IMR-90 (cell line): Measurements from ENCODE around the gene CD274. TPM values are rescaled to one million over a fixed set of nuclear protein-coding genes. Genes with fewer than 3 reads are reported as not detected.

ENCODE experiments used
- ATAC-seq: fragments of 200-7000 bp; cut with Tn5 transposase; 2 replicates; pipeline ENCODE4 v1.9.1; 2020; ENCODE audit warnings: low read depth, mild to moderate bottlenecking, moderate library complexity
- BruUV-seq: library from RNA; stranded (reverse); fragments of 400-500 nt; replicated peaks from 2 replicates; lab custom pipeline; 2021; lab: Mats Ljungman, UMichigan
- CTCF ChIA-PET: fragments of 300-600 bp; formaldehyde crosslinking; extraction: SDS; loops from one replicate; lab custom pipeline; 2021; ENCODE audit warnings: antibody characterized with exemption; lab: Yijun Ruan, JAX
- POLR2A ChIA-PET: fragments of 300-600 bp; sonication (Branson Sonifier 250); formaldehyde crosslinking; loops from one replicate; lab custom pipeline; 2022; ENCODE audit warnings: antibody characterized with exemption; ENCODE audit not compliant: unreplicated experiment; lab: Charles Lee
- DNase-seq: peaks from one replicate; pipeline ENCODE4 v3.0.0; 2013
- H2AFZ ChIP-seq: replicated peaks from 2 replicates; pipeline ENCODE3; 2013; ENCODE audit warnings: low read length, mild to moderate bottlenecking; ENCODE audit not compliant: poor library complexity
- H2AK5ac ChIP-seq: 2 replicates; pipeline ENCODE4 v1.6.1; 2013; ENCODE audit warnings: low read depth, low read length, inconsistent platforms
- H2AK9ac ChIP-seq: replicated peaks from 2 replicates; pipeline ENCODE3; 2013; ENCODE audit warnings: mild to moderate bottlenecking, low read depth, low read length, moderate library complexity; ENCODE audit not compliant: poor library complexity
- H2BK120ac ChIP-seq: 2 replicates; pipeline ENCODE4 v1.6.1; 2013; ENCODE audit warnings: low read depth, low read length, inconsistent platforms
- H2BK15ac ChIP-seq: 3 replicates; pipeline ENCODE4 v1.6.1; 2013; ENCODE audit warnings: low read depth, low read length, inconsistent platforms
- H2BK20ac ChIP-seq: 2 replicates; pipeline ENCODE4 v1.6.1; 2013; ENCODE audit warnings: low read depth, mild to moderate bottlenecking, inconsistent platforms, low read length, moderate library complexity
- H2BK5ac ChIP-seq: 2 replicates; pipeline ENCODE4 v1.6.1; 2013; ENCODE audit warnings: mild to moderate bottlenecking, low read depth, low read length, inconsistent platforms; ENCODE audit not compliant: poor library complexity, severe bottlenecking
- H3K14ac ChIP-seq: replicated peaks from 2 replicates; pipeline ENCODE4 v1.6.1; 2013; ENCODE audit warnings: low read depth, low read length, inconsistent platforms
- H3K18ac ChIP-seq: 2 replicates; pipeline ENCODE4 v1.6.1; 2013; ENCODE audit warnings: low read depth, low read length, control low read depth
- H3K23ac ChIP-seq: 2 replicates; pipeline ENCODE4 v1.6.1; 2013; ENCODE audit warnings: low read depth, low read length, inconsistent platforms
- H3K27ac ChIP-seq: 2 replicates; pipeline ENCODE4 v1.5.1; 2013; ENCODE audit warnings: mild to moderate bottlenecking, control low read depth, low read length; ENCODE audit not compliant: insufficient read depth
- H3K27me3 ChIP-seq: 2 replicates; pipeline ENCODE4 v1.6.1; 2013; ENCODE audit warnings: low read length; ENCODE audit not compliant: control insufficient read depth, insufficient read depth
- H3K36me3 ChIP-seq: 2 replicates; pipeline ENCODE4 v1.6.1; 2013; ENCODE audit warnings: low read length, mixed read lengths; ENCODE audit not compliant: control insufficient read depth, insufficient read depth
- H3K4ac ChIP-seq: 2 replicates; pipeline ENCODE4 v1.6.1; 2013; ENCODE audit warnings: low read depth, low read length, inconsistent platforms
- H3K4me1 ChIP-seq: 2 replicates; pipeline ENCODE4 v1.6.1; 2013; ENCODE audit warnings: low read length, mixed read lengths; ENCODE audit not compliant: control insufficient read depth, insufficient read depth
- H3K4me2 ChIP-seq: 2 replicates; pipeline ENCODE4 v1.6.1; 2013; ENCODE audit warnings: low read depth, mild to moderate bottlenecking, control low read depth, low read length, moderate library complexity
- H3K4me3 ChIP-seq: 2 replicates; pipeline ENCODE4 v1.5.1; 2013; ENCODE audit warnings: low read depth, mild to moderate bottlenecking, control low read depth, low read length, moderate library complexity; ENCODE audit not compliant: insufficient read depth
- H3K56ac ChIP-seq: 2 replicates; pipeline ENCODE4 v1.6.1; 2013; ENCODE audit warnings: low read length, inconsistent platforms; ENCODE audit not compliant: insufficient read depth; ENCODE audit errors: extremely low read depth
- H3K79me1 ChIP-seq, 2 experiments: 2 replicates each; pipeline ENCODE4 v1.6.1; 2013; ENCODE audit warnings: low read length in 2 of 2, inconsistent platforms in 1 of 2, low read depth in 1 of 2
- H3K9ac ChIP-seq: 2 replicates; pipeline ENCODE4 v1.6.1; 2013; ENCODE audit warnings: low read depth, low read length, control low read depth
- H3K9me1 ChIP-seq: 2 replicates; pipeline ENCODE4 v1.6.1; 2013; ENCODE audit warnings: low read length, inconsistent platforms; ENCODE audit not compliant: insufficient read depth
- H3K9me3 ChIP-seq: 2 replicates; pipeline ENCODE4 v1.6.1; 2013; ENCODE audit warnings: low read length; ENCODE audit not compliant: control insufficient read depth, insufficient read depth
- H4K20me1 ChIP-seq: 2 replicates; pipeline ENCODE4 v1.6.1; 2013; ENCODE audit warnings: low read length, inconsistent platforms; ENCODE audit not compliant: insufficient read depth
- H4K5ac ChIP-seq: 2 replicates; pipeline ENCODE4 v1.6.1; 2013; ENCODE audit warnings: mild to moderate bottlenecking, low read depth, low read length, control low read depth
- H4K8ac ChIP-seq, 2 experiments: 2 replicates each; pipeline ENCODE4 v1.6.1; 2013; ENCODE audit warnings: low read depth in 2 of 2, low read length in 2 of 2, control low read depth in 1 of 2, inconsistent platforms in 1 of 2
- H4K91ac ChIP-seq: 2 replicates; pipeline ENCODE4 v1.6.1; 2013; ENCODE audit warnings: low read depth, low read length, inconsistent platforms; ENCODE audit not compliant: insufficient read depth
- CEBPB ChIP-seq: IDR thresholded peaks from 2 replicates; pipeline ENCODE4 v1.6.1; 2012; ENCODE audit warnings: low read depth, low read length, improper control_type of control experiment
- CHD1 ChIP-seq: IDR thresholded peaks from 2 replicates; pipeline ENCODE4 v1.6.1; 2012; ENCODE audit warnings: low read depth, low read length, improper control_type of control experiment
- FOS ChIP-seq: fragments of 150-350 bp; IDR thresholded peaks from 2 replicates; pipeline ENCODE4 v1.6.1; 2016; ENCODE audit warnings: low read depth, low read length
- MAFK ChIP-seq: IDR thresholded peaks from 2 replicates; pipeline ENCODE4 v1.6.1; 2012; ENCODE audit warnings: low read depth, low read length, improper control_type of control experiment
- MAZ ChIP-seq: IDR thresholded peaks from 2 replicates; pipeline ENCODE4 v1.6.1; 2012; ENCODE audit warnings: low read depth, mild to moderate bottlenecking, low read length, improper control_type of control experiment, moderate library complexity, borderline replicate concordance
- NFE2L2 ChIP-seq: fragments of 150-350 bp; IDR thresholded peaks from 2 replicates; pipeline ENCODE4 v1.6.1; 2016; ENCODE audit warnings: low read depth, mild to moderate bottlenecking, low read length
- POLR2A ChIP-seq: IDR thresholded peaks from 2 replicates; pipeline ENCODE4 v1.6.1; 2012; ENCODE audit warnings: mild to moderate bottlenecking, low read depth, low read length
- RAD21 ChIP-seq: IDR thresholded peaks from 2 replicates; pipeline ENCODE4 v1.6.1; 2012; ENCODE audit warnings: low read length, improper control_type of control experiment
- RCOR1 ChIP-seq: IDR thresholded peaks from 2 replicates; pipeline ENCODE4 v1.6.1; 2012; ENCODE audit warnings: mild to moderate bottlenecking, low read length, improper control_type of control experiment; ENCODE audit not compliant: insufficient replicate concordance
- RFX5 ChIP-seq: IDR thresholded peaks from 2 replicates; pipeline ENCODE4 v1.8.0; 2012; ENCODE audit warnings: low read depth, mild to moderate bottlenecking, low read length, moderate library complexity
- SMC3 ChIP-seq: fragments of 150-350 bp; IDR thresholded peaks from 2 replicates; pipeline ENCODE4 v1.6.1; 2016; ENCODE audit warnings: low read depth, mild to moderate bottlenecking, antibody characterized with exemption, low read length, moderate library complexity
- WGBS, 2 experiments: methylation state at CpG; one replicate each; pipeline versions ENCODE4 v1.1.5 to v1.1.7; 2013; ENCODE audit warnings: missing lambda C conversion rate in 2 of 2; ENCODE audit not compliant: insufficient read length in 1 of 2; ENCODE audit errors: extremely low coverage in 2 of 2; 5-methylcytosine and 5-hydroxymethylcytosine counted together
- dilution Hi-C: fragments of 300-500 bp; cut with HindIII; formaldehyde crosslinking; loops from one replicate; pipeline ENCODE4 v1.14.3; 2018; ENCODE audit warnings: low sequenced_read_pairs; ENCODE audit not compliant: unreplicated experiment
- in situ Hi-C: fragments of 300-500 bp; cut with MboI; formaldehyde crosslinking; loops from 3 replicates; pipeline ENCODE4 v1.14.3; 2019; ENCODE audit warnings: low sequenced_read_pairs, inconsistent platforms, mixed read lengths
- intact Hi-C: fragments of 100-400 bp; cut with micrococcal nuclease; formaldehyde crosslinking; loops from 2 replicates; pipeline ENCODE4 v1.10.0; 2022
- polyA plus RNA-seq, 3 experiments: library from polyadenylated mRNA; depleted of rRNA; stranded (reverse); fragments of >200 nt; gene quantifications; 2 replicates each; pipeline ENCODE4 v1.2.3, GENCODE V29; 2012; ENCODE audit warnings: low replicate concordance in 1 of 3
- total RNA-seq: library from RNA; depleted of rRNA; stranded (reverse); fragments of >200 nt; gene quantifications from 2 replicates; pipeline ENCODE4 v1.2.3, GENCODE V29; 2012
- TF ChIP-seq, protein P1 (sequence below): fragments of 150-350 bp; IDR thresholded peaks from 2 replicates; pipeline ENCODE4 v1.6.1; 2017; ENCODE audit warnings: mild to moderate bottlenecking, antibody characterized with exemption, low read length, low read depth
- TF ChIP-seq, protein P2 (sequence below): conservative IDR thresholded peaks from 2 replicates; pipeline ENCODE4 v1.5.1; 2012; ENCODE audit warnings: mild to moderate bottlenecking, low read depth, low read length, improper control_type of control experiment
- TF ChIP-seq, protein P3 (sequence below): fragments of 150-350 bp; IDR thresholded peaks from 2 replicates; pipeline ENCODE4 v1.6.1; 2016; ENCODE audit warnings: low read depth, mild to moderate bottlenecking, low read length, moderate library complexity, borderline replicate concordance

The CD274 gene
- total and polyA plus RNA-seq, 2 of the 4 experiments (the other 2 are of a cell fraction) = 17.4 to 19.4 TPM

DNA sequence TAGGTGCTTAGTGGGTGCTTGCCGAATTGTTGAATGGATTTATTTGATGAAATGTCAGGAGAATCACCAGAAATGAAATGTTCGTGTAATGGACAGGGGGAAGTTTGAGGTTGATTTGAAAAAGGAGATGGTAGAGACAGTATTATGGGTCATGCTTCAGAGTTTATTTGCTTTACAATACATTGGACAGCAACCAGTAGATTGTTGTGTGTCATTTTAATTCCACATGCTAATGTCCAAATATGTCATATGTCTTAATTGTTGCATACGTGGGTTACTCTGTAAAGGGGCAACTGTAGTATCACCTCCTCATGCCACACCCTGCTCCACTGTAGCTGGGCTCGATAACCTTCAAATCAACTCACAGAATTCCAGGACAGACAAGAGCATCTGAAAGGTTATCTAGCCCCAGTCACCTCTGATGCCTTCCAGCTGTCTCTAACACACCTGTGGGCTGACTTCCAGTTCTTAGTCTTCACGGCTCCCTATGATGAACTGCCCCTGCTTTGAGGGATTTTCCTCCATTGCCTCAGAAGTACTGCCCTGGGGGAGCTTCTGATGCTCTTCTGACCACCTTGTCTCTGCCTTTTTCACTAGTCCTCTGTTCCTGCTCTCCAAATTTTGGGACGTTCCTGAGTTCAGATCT, 61.7 kb downstream of the CD274 start:
- H3K4me1 ChIP-seq = peaks cover 25% of the 10 kb centered on the region
- no peaks in the 10 kb centered on the region for H3K9me3 ChIP-seq
- H3K4me2 ChIP-seq = peak overlapping the region; percentile 87
- peak overlapping the region; percentile 83 for H3K9ac ChIP-seq
- peak overlapping the region; percentile 52; the same call in 1 of the 2 replicates for H3K4me3 ChIP-seq
- H3K9me1 ChIP-seq = peaks cover 19% of the 10 kb centered on the region
- H4K20me1 ChIP-seq = no peaks in the 10 kb centered on the region
- peak overlapping the region; percentile 76 for H4K5ac ChIP-seq
- H3K56ac ChIP-seq = peak overlapping the region; percentile 100
- H4K91ac ChIP-seq = peak overlapping the region; percentile 99
- H2BK5ac ChIP-seq = peak overlapping the region; percentile 99
- peak overlapping the region; percentile 94 for H3K27ac ChIP-seq
- peak overlapping the region; percentile 98 for H2BK120ac ChIP-seq
- H2AK9ac ChIP-seq = peak overlapping the region; percentile 84
- in situ Hi-C loops = loop anchor here (5.0 kb wide), 1 partner anchor 75 kb away; no protein-coding TSS in a partner anchor
- H3K79me1 ChIP-seq = peaks cover 48 to 59% of the 10 kb centered on the region in 2 experiments; a peak in 3 of 4 replicates
- H3K14ac ChIP-seq = peak overlapping the region; percentile 93
- BruUV-seq = no TSS peak
- dilution Hi-C loops = no loop called here
- H3K36me3 ChIP-seq = no peaks in the 10 kb centered on the region; the same call in 1 of the 2 replicates
- H2BK20ac ChIP-seq = peak overlapping the region; percentile 91
- DNase-seq (no peak), ATAC-seq (no peak)
- H2AK5ac ChIP-seq = peak overlapping the region; percentile 56
- CTCF ChIA-PET = interaction anchor here (0.6 to 0.9 kb wide), 2 partner anchors 78 to 326 kb away, joined by 3 read pairs; no protein-coding TSS in a partner anchor
- H3K4ac ChIP-seq = peak overlapping the region; percentile 96
- peak overlapping the region; percentile 92 for H3K18ac ChIP-seq
- WGBS, 2 experiments = 58 to 100% methylated on average over 1 to 4 of the region's 6 CpGs
- POLR2A ChIA-PET = interaction anchor here (1.5 to 2.0 kb wide), 3 partner anchors 62 to 76 kb away, joined by 5 to 11 read pairs (median 9); partner anchors contain the start of gene CD274
- no peak overlapping the region for H2AFZ ChIP-seq
- H3K27me3 ChIP-seq = no peaks in the 10 kb centered on the region
- peak overlapping the region; percentile 95 to 98 for H4K8ac ChIP-seq
- intact Hi-C loops = loop anchor here (2.0 kb wide), 1 partner anchor 57 kb away; no protein-coding TSS in a partner anchor
- peak overlapping the region; percentile 94 for H3K23ac ChIP-seq
- peak overlapping the region; percentile 94 for H2BK15ac ChIP-seq
- TF ChIP-seq RAD21 (no peak), MAFK (no peak), CHD1 (no peak), NFE2L2 (no peak), RFX5 (no peak), SMC3 (no peak), MAZ (no peak), RCOR1 (no peak), CEBPB (no peak), FOS (no peak), POLR2A (no peak)
- TF ChIP-seq, protein P1, sequence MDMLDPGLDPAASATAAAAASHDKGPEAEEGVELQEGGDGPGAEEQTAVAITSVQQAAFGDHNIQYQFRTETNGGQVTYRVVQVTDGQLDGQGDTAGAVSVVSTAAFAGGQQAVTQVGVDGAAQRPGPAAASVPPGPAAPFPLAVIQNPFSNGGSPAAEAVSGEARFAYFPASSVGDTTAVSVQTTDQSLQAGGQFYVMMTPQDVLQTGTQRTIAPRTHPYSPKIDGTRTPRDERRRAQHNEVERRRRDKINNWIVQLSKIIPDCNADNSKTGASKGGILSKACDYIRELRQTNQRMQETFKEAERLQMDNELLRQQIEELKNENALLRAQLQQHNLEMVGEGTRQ = no peak
- TF ChIP-seq, protein P2, sequence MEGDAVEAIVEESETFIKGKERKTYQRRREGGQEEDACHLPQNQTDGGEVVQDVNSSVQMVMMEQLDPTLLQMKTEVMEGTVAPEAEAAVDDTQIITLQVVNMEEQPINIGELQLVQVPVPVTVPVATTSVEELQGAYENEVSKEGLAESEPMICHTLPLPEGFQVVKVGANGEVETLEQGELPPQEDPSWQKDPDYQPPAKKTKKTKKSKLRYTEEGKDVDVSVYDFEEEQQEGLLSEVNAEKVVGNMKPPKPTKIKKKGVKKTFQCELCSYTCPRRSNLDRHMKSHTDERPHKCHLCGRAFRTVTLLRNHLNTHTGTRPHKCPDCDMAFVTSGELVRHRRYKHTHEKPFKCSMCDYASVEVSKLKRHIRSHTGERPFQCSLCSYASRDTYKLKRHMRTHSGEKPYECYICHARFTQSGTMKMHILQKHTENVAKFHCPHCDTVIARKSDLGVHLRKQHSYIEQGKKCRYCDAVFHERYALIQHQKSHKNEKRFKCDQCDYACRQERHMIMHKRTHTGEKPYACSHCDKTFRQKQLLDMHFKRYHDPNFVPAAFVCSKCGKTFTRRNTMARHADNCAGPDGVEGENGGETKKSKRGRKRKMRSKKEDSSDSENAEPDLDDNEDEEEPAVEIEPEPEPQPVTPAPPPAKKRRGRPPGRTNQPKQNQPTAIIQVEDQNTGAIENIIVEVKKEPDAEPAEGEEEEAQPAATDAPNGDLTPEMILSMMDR = no peak
- TF ChIP-seq, protein P3, sequence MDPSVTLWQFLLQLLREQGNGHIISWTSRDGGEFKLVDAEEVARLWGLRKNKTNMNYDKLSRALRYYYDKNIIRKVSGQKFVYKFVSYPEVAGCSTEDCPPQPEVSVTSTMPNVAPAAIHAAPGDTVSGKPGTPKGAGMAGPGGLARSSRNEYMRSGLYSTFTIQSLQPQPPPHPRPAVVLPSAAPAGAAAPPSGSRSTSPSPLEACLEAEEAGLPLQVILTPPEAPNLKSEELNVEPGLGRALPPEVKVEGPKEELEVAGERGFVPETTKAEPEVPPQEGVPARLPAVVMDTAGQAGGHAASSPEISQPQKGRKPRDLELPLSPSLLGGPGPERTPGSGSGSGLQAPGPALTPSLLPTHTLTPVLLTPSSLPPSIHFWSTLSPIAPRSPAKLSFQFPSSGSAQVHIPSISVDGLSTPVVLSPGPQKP = no peak
